ENCODE data around the gene NEAT1. TPM values are rescaled to one million over a fixed set of nuclear protein-coding genes. Genes with fewer than 3 reads are reported as not detected.
"Not testable (repeated sequence)": the region's sequence is repeated elsewhere in the genome, so short reads cannot be mapped to it uniquely, and the experiment has no call there.

The NEAT1 gene
- total RNA-seq, 1 donor from 2014 or later = 269 TPM

DNA sequence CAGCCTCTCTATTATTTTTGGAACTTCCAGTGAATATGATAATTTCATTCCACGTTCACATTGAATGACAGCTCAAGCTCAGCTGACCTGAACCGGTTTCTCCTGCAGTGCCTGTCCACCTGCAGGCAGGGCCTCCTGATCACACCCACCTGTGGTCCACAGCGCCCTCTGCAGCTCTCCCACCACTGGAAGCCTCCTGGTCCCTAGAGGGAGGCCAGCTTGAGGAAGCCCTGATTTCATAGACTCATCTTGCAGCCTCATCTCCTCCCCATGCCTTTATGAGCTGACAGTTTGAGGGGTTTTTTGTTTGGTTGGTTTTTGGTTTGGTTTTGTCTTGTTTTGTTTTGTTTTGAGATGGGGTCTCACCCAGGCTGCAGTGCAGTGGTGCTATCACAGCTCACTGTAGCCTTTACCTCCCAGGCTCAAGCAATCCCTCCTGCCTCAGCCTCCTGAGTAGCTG, 46.3 kb downstream of the NEAT1 start:
- H3K27me3 Mint-ChIP-seq (ENCODE audit: low read depth) = no peaks in the 10 kb centered on the region
- H3K4me3 Mint-ChIP-seq = no peak overlapping the region
- H3K4me1 Mint-ChIP-seq = peaks cover 20% of the 10 kb centered on the region
- no peaks in the 10 kb centered on the region for H3K36me3 Mint-ChIP-seq
- TF ChIP-seq, protein P1, sequence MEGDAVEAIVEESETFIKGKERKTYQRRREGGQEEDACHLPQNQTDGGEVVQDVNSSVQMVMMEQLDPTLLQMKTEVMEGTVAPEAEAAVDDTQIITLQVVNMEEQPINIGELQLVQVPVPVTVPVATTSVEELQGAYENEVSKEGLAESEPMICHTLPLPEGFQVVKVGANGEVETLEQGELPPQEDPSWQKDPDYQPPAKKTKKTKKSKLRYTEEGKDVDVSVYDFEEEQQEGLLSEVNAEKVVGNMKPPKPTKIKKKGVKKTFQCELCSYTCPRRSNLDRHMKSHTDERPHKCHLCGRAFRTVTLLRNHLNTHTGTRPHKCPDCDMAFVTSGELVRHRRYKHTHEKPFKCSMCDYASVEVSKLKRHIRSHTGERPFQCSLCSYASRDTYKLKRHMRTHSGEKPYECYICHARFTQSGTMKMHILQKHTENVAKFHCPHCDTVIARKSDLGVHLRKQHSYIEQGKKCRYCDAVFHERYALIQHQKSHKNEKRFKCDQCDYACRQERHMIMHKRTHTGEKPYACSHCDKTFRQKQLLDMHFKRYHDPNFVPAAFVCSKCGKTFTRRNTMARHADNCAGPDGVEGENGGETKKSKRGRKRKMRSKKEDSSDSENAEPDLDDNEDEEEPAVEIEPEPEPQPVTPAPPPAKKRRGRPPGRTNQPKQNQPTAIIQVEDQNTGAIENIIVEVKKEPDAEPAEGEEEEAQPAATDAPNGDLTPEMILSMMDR (IDR thresholded peaks at IDR 0.05; ENCODE audit: unreplicated experiment) = no peak
- H3K9me3 Mint-ChIP-seq = no peaks in the 10 kb centered on the region
- H3K27ac Mint-ChIP-seq = peak overlapping the region; percentile 61
- DNase-seq (ENCODE audit: low spot score in 2 of 2, unreplicated experiment in 2 of 2) = no peak

DNA sequence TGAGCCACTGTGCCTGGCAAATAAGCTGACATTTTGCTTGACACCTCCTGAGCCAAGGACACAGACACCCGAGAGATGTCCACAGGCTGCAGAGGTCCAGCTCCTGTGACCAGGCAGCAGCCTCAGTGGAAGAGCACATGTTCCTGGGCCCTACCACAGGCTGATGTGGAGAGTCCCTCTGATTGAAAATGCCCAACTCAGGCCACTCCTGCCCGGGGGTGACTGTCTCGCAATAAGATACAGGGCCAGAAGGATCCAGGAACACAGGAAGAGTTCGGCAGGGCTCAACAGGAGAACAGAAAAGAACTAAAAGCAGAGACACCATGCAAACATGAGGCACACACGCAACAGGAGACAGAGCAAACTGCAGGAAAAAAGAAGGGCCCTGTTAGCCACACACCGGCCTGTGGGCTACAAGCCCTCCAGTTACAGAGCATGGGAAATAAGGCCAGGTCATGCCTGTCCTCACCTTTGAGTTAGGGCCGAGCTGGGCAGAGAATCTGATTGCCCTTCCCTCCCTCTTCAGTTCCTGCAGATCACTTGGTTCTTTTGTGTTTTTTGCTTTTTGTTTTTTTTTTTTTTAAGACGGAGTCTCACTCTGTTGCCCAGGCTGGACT, 47.9 kb downstream of the NEAT1 start:
- TF ChIP-seq, protein P1 (IDR thresholded peaks at IDR 0.05; ENCODE audit: unreplicated experiment) = no peak
- DNase-seq (ENCODE audit: low spot score in 2 of 2, unreplicated experiment in 2 of 2) = no peak
- H3K36me3 Mint-ChIP-seq = no peaks in the 10 kb centered on the region
- H3K4me3 Mint-ChIP-seq = no peak overlapping the region
- no peaks in the 10 kb centered on the region for H3K27me3 Mint-ChIP-seq (ENCODE audit: low read depth)
- no peaks in the 10 kb centered on the region for H3K9me3 Mint-ChIP-seq
- H3K27ac Mint-ChIP-seq = peak overlapping the region; percentile 17
- peaks cover 20% of the 10 kb centered on the region for H3K4me1 Mint-ChIP-seq

DNA sequence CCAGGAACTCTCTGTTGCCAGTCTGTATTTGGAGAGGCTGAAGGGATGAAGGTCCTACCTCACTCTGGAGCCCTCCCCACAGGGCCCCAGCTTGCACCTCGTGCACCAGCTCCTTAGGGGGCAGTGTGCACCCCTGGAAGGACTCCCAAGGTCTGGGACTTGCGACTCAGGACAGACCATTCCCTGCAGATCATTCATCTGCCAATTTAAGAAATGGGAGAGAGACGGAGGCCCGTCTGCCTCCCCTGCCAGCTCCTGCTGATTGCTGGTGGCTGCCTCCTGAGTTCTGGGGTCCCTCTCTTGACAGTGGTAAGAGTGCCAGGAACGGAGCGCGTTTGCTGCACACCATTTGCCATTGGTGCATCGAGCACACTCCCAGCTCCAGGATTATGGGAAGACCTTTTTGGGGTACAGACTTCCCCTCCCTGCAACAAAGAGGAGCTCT, 48.9 kb downstream of the NEAT1 start:
- DNase-seq (ENCODE audit: low spot score in 2 of 2, unreplicated experiment in 2 of 2) = no peak
- H3K4me1 Mint-ChIP-seq = peaks cover 25% of the 10 kb centered on the region
- no peaks in the 10 kb centered on the region for H3K9me3 Mint-ChIP-seq
- TF ChIP-seq, protein P1 (IDR thresholded peaks at IDR 0.05; ENCODE audit: unreplicated experiment) = peak; percentile 27
- H3K36me3 Mint-ChIP-seq = no peaks in the 10 kb centered on the region
- no peaks in the 10 kb centered on the region for H3K27me3 Mint-ChIP-seq (ENCODE audit: low read depth)
- H3K27ac Mint-ChIP-seq = peak overlapping the region; percentile 97
- H3K4me3 Mint-ChIP-seq = no peak overlapping the region

DNA sequence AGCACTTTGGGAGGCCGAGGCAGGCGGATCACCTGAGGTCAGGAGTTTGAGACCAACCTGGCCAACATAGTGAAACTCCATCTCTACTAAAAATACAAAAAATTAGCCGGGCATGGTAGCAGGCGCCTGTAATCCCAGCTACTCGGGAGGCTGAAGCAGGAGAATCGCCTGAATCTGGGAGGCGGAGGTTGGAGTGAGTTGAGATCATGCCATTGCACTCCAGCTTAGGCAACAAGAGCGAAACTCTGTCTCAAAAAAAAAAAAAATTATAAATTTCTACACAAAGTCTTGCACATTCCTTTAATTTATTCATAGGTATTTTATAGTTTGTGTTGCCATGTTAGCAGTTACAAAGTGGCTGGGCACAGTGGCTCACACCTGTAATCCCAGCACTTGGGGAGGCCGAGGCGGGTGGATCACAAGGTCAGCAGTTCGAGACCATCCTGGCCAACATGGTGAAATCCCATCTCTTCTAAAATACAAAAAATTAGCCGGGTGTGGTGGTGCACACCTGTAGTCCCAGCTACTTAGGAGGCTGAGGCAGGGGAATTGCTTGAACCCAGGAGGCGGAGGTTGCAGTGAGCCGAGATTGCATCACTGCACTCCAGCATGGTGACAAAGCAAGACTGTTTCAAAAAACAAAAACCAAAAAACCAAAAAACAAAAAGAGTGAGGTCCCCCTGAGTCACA, 50.1 kb downstream of the NEAT1 start:
- not testable (repeated sequence) for H3K27me3 Mint-ChIP-seq (ENCODE audit: low read depth); H3K4me3 Mint-ChIP-seq; H3K9me3 Mint-ChIP-seq; DNase-seq (ENCODE audit: low spot score in 2 of 2, unreplicated experiment in 2 of 2); H3K36me3 Mint-ChIP-seq
- H3K4me1 Mint-ChIP-seq = peaks cover 30% of the 10 kb centered on the region
- H3K27ac Mint-ChIP-seq = peak overlapping the region; percentile 97

DNA sequence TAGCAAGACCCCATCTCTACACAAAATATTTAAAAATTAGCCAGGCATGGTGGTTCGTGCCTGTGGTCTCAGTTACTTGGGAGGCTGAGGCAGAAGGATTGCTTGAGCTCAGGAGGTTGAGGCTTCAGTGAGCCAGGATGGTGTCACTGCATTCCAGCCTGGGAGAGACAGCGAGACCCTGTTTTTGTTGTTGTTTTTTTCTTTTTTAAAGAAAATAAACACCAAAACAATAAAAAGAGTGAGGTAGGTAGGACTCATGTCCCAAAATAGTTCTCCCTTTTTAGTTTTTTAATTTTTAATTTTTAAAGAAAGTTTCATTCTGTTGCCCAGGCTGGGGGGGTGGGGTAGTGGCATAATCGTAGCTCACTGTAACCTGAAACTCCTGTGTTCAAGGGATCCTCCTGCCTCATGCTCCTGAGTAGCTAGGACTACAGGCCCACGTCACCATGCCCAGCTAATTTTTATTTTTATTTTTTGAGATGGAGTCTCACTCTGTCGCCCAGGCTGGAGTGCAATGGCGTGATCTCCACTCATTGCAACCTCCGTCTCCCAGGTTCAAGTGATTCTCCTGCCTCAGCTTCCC, 50.8 kb downstream of the NEAT1 start:
- H3K27ac Mint-ChIP-seq = no peak overlapping the region
- no peaks in the 10 kb centered on the region for H3K9me3 Mint-ChIP-seq
- no peak overlapping the region for H3K4me3 Mint-ChIP-seq
- peaks cover 28% of the 10 kb centered on the region for H3K4me1 Mint-ChIP-seq
- H3K36me3 Mint-ChIP-seq = no peaks in the 10 kb centered on the region
- TF ChIP-seq, protein P1 (IDR thresholded peaks at IDR 0.05; ENCODE audit: unreplicated experiment) = no peak
- no peak for DNase-seq (ENCODE audit: low spot score in 2 of 2, unreplicated experiment in 2 of 2)
- no peaks in the 10 kb centered on the region for H3K27me3 Mint-ChIP-seq (ENCODE audit: low read depth)

DNA sequence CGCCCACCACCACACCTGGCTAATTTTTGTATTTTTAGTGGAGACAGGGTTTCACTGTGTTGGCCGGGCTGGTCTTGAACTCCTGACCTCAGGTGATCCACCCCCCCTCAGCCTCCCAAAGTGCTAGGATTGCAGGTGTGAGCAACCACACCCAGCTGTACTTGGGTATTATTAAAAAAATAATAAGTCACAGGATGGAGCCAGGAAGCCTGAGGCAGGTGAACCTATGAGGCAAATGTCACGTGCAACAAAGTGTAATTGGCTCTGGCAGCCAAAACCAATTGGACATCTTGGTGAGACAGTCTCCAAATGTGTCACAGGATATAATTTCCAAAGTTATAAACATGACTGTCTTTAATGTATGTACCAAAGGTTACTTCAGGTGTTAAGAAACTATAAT, 52.3 kb downstream of the NEAT1 start:
- Mint-ChIP-seq H3K4me3 (no peak overlapping the region), H3K36me3 (no peaks in the 10 kb centered on the region), H3K27me3 (ENCODE audit: low read depth) (no peaks in the 10 kb centered on the region), H3K27ac (peak overlapping the region; percentile 34), H3K9me3 (no peaks in the 10 kb centered on the region), H3K4me1 (peaks cover 31% of the 10 kb centered on the region)
- no peak for DNase-seq (ENCODE audit: low spot score in 2 of 2, unreplicated experiment in 2 of 2)
- TF ChIP-seq, protein P1 (IDR thresholded peaks at IDR 0.05; ENCODE audit: unreplicated experiment) = no peak
